ENCODE measurements around the gene HS6ST2.

GRCh38 chrX:132862562-132862961 is 95.9 kb downstream of the HS6ST2 start:
- no peak for TF ChIP-seq CTCF (conservative IDR thresholded peaks at IDR 0.05; ENCODE audit: low read length)
- no peak for TF ChIP-seq EZH2phosphoT487 (IDR thresholded peaks at IDR 0.05; ENCODE audit: borderline replicate concordance, low read depth, low read length)
